ENCODE results near the gene PML.

PML gene

GRCh38 chr15:74008901-74009300 lies 14.4 kb downstream of the PML start:
- no peak for DNase-seq

- DNase-seq, result no peak
Measured at GRCh38 chr15:74010929-74011540, 16.5 kb downstream of the PML start.

- no peak for DNase-seq
Measured at GRCh38 chr15:74011610-74012009, 17.1 kb downstream of the PML start.

- no peak for DNase-seq
Measured at GRCh38 chr15:74013374-74013894, 18.9 kb downstream of the PML start.

GRCh38 chr15:74019734-74020133 lies 25.2 kb downstream of the PML start:
- DNase-seq, result no peak

GRCh38 chr15:74022706-74023470 lies 28.4 kb downstream of the PML start:
- no peak for DNase-seq

- DNase-seq, result no peak
Measured at GRCh38 chr15:74024687-74025086, 30.2 kb downstream of the PML start.

GRCh38 chr15:74025436-74025835 lies 30.9 kb downstream of the PML start:
- no peak for DNase-seq

DNA sequence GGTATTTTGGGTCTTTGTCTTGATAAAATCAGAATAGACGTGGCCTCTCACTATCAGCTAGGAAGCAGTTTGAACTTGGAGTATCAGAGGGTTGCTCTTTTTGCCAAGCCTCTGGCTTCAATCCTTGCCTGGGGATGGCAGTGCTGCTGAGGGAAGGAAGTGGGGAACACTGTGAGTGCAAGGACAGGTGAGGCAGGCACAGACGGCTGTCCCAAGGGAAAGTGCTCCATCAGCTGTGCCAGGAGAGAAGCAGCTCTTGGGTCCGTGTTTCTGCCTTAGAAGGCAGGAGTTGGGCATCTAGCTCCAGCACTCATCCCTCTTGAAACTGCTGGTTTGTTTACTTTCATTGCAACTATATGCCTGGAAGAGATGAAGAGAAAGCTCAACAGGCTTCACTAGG lies 33.2 kb downstream of the PML start:
- no peak for DNase-seq

- DNase-seq, result no peak
Measured at GRCh38 chr15:74028646-74029045, 34.1 kb downstream of the PML start.

GRCh38 chr15:74032046-74032445 lies 37.5 kb downstream of the PML start:
- no peak for DNase-seq

DNA sequence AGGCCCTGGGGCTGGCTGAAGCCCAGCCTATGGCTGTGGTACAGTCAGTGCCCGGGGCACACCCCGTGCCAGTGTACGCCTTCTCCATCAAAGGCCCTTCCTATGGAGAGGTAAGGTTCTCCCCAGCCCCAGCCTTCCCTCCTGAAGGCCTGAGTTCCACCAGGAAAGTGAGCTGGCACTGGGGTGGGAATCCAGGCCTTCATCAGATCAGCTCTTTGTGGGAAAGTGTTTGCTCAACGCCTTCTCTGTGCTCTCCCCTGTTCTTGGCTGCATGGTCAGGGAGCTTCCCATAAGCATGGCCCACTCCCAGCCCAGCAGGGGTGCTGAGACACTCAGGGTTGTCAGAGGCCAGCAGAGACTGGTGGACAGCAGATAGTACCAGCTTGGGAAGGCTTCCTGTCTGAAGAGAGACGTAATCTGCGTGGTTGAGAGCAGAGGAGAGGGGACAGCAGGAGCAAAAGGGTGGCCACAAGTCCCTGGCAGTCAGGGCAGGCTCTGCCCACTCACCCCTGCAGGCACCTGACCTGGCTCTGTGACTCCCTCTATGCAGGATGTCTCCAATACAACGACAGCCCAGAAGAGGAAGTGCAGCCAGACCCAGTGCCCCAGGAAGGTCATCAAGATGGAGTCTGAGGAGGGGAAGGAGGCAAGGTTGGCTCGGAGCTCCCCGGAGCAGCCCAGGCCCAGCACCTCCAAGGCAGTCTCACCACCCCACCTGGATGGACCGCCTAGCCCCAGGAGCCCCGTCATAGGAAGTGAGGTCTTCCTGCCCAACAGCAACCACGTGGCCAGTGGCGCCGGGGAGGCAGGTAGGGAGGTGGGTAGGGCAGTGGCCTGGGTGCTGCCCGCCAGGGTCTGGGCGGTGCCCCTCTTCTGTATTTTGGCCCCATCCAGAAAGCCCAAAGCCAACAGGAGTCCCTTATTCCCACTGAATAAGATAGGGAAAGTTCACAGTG lies 38.4 kb downstream of the PML start:
- DNase-seq, result no peak

- no peak for DNase-seq
Measured at GRCh38 chr15:74034206-74034755, 39.8 kb downstream of the PML start.

GRCh38 chr15:74035121-74036017 lies 40.9 kb downstream of the PML start:
- no peak for DNase-seq

DNA sequence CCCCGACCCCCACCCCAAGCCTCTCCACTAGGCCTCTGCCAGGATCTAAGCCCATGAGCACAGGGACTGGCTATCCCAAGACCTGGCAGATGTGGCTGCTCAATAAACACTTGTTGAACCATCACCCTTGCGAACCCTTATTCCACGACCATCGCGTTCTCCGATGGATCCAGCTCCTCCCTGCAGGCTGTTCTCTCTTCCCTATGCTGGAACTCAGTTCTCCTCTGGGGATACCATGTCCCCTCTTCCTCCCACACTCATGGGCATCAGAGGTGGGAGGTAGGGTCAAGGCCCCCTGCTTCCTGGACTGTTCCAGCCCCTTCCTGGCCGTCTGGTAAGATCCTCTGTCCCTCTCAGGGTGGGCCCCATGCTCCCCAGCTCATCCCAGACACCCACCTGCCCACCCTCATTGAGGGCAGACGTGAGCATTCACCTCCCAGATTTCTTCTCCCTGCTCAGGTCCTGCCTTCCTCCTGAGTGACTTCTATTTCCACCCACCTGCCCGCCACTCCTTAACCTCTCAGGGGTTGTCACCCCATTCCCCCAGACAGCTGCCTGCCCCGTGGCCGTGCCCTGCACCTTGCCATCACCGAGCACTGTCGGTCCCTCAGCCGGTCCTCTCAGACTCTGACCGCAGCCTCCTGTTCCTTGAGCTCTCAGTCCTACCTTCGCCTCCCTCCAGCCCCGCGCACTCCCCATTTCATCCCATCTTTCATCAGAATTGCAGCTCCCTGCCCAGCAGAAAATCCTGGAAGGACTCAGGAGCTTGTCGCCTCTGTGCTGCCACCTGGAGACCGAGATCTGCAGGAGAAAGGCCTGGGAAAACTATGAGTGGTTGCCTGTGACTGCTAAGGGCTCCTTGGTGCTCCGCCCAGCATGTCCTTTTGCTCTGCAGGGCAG lies 42.0 kb downstream of the PML start:
- DNase-seq, result no peak

DNA sequence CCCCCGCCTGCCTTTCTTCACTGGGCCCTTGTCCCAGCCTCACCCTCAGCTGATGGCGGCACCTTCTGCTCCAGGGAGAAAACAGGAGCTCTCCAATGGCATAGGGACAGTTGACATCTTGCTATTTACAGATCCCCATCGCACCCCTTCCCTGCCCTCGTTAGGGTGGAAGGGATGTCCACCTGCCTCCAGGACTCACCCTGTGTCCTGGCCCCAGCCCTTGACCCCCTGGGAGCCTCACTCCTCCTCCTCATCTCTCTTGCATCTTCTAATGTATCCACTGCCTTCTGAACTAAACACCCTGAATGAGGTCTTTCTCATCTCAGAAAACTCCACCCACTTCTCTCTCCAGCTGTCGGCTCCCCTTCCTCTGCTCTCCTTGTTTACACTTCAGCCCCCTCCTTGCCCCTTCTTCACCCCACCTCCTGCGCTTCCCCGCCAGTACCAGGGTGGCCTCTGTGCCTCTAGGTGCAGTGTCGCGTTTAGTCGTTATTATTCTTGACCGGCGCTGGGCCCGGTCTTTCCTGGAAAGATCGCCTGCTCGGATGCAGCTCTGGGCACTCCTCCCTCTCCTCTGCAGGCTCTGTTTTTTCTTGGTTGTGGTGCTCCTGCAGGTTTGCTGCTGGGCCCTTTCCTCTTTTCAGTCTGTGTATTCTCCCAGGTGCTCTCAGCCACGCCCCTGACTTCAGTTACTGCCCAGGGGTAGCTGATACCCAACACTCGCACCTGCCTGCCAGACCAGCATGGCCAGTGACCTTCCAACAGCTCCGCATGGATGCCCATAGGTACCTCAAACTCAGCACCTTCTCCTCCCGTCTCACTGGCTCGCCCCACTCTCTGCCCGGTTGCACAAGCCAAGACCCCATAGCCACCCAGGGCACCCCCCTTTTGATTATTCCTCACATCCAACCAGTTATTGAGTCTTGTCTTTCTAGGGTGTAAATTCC lies 42.9 kb downstream of the PML start:
- DNase-seq, result no peak

DNA sequence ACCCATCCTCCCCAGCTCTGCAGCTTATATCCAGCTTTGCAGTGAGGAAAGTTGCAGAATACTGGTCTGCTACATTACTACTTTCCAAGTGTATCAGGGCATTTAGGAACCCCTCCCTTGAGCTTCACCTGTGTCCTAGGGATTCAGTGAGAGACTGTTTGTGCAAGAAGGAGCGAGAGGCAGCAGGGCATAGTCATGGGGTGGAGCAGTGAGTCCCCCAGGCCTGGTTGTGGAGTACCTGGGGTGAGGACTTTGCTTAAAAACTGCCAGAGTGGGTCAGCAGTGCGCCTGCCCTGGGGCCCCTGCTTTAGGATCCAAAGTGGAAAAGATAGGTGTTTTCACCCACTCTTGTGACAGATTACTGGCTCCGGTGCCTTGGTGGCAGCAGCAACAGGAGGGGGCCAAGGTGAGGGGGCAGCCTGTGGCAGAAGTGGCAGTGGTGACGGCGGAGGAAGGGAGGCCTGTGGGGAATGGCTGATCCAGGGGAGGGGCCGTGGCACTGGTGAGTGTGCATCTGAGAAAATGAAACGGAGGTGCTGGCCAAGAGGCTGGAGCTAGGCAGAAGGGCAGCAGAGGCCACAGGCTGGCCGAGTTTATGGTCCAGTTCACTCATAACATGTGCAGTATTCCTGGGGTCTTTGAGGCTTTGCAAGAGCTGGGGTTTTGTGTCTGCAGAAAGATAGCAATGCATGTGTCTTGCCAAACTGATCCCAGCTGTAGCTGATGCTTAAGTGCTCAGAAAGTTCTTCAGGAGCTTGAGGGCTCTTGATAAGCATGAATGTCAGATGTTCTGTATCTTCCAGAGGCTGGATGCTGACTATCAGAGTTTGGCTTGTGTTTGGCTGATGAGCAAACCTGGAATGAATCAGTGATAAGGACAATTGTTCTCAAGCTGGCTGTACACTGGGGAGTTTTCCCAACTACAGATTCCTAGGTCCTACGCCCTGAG lies 44.5 kb downstream of the PML start:
- no peak for DNase-seq

DNA sequence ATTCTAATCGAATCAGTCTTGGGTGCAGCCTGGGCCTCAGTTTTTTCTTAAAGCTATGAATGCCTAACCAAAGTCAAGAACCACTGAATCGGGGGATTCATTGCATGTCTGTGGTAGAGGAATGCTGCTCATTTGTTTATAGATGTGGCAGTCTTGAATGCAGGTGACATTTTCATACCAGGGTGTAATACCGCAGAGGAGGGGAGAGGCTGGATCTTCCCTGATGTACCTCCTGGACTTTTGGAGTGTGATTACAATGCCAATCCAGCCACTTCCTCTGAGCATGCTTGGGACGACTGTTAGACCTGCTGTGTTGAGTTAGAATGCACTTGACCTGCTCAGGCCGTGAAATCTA lies 45.1 kb downstream of the PML start:
- DNase-seq, result no peak

Measured in T-helper 2 cell (primary cell).